Neural progenitor cell (in vitro differentiated cells): ENCODE data around the gene RRP1.

Source experiments
- EZH2 ChIP-seq: fragments of 200-600 bp; sonication (generic); IDR thresholded peaks from 2 replicates; pipeline ENCODE4 v1.6.1; 2017; ENCODE audit warnings: antibody characterized with exemption, mild to moderate bottlenecking, moderate library complexity
- EZH2phosphoT487 ChIP-seq: fragments of 200-600 bp; sonication (generic); IDR thresholded peaks from 2 replicates; pipeline ENCODE4 v1.6.1; 2017; ENCODE audit warnings: antibody characterized with exemption
- TF ChIP-seq, protein P1 (sequence below): fragments of 200-600 bp; sonication (generic); IDR thresholded peaks from 2 replicates; pipeline ENCODE4 v1.5.1; 2017; ENCODE audit warnings: antibody characterized with exemption, mild to moderate bottlenecking

GRCh38 chr21:43749651-43750262 is 39.6 kb upstream of the RRP1 start:
- TF ChIP-seq, protein P1, sequence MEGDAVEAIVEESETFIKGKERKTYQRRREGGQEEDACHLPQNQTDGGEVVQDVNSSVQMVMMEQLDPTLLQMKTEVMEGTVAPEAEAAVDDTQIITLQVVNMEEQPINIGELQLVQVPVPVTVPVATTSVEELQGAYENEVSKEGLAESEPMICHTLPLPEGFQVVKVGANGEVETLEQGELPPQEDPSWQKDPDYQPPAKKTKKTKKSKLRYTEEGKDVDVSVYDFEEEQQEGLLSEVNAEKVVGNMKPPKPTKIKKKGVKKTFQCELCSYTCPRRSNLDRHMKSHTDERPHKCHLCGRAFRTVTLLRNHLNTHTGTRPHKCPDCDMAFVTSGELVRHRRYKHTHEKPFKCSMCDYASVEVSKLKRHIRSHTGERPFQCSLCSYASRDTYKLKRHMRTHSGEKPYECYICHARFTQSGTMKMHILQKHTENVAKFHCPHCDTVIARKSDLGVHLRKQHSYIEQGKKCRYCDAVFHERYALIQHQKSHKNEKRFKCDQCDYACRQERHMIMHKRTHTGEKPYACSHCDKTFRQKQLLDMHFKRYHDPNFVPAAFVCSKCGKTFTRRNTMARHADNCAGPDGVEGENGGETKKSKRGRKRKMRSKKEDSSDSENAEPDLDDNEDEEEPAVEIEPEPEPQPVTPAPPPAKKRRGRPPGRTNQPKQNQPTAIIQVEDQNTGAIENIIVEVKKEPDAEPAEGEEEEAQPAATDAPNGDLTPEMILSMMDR = no peak
- TF ChIP-seq EZH2 (no peak), EZH2phosphoT487 (no peak)
